Measurements from ENCODE around the gene GLUL.

Gene GLUL

GRCh38 chr1:182391362-182392049 lies at the start of gene GLUL:
Gene GLUL (minus strand): TSS chr1:182391790. CDS start chr1:182388737, 3,053 bp downstream.
- peak; percentile 30 to 43 for DNase-seq (ENCODE audit: low read depth in 2 of 2)

GRCh38 chr1:182438326-182438725 lies 46.7 kb upstream of the GLUL start:
- DNase-seq (ENCODE audit: low read depth in 2 of 2) = no peak

DNA sequence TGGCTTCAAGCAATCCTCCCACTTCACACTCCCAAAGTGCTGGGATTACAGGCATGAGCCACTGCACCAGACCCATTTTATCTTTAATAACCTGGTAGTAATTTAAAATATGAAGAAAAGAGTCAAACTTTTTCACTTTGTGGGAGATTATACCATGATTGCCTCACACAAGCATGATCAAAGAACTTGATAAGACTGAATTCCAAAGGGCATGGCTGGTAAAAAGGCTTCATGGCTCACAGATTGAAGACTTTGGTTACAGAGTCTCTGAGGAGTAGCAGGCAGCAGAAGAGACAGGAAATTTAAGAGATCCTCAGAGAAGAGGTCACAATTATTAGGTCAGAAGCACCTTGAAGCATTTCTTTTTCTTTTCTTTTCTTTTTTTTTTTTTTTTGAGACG lies 42.0 kb upstream of the GLUL start:
- DNase-seq (ENCODE audit: low read depth in 2 of 2) = no peak

GRCh38 chr1:182431278-182431677 lies 39.7 kb upstream of the GLUL start:
- DNase-seq (ENCODE audit: low read depth in 2 of 2) = no peak

DNA sequence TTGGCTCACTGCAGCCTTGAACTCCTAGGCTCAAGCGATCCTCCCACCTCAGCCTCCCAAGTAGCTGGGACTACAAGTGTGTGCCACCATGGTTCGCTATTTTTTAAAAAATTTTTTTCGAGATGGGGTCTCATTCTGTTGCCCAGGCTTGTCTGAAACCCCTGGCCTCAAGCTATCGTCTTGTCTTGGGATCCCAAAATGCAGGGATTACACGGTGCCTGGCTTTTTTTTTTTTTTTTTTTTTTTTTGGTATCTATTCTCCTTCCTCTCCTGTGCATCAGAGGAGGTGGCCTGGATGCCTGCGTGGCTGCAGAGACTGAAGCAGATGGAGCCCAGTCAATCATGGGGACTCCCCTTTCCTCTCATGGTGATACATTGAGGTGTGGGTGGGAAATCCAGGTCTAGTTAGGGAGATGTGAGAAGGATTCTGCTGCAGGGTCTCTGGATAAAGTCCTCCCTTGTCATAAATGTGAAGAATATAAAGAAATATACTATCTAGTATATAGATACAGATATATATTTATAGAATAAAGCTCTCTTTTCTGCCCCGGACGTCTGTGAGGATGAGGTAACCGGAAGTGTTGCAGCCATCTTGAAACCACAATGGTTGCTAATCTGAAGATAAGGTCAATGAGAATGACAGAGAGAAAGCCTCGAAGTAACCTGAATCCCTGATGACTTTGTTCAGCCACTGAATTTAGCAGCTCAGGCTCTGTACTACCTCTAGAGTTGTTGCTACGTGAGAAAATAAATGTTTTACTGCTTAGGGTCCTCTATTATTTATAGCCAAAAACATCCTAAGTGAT lies 38.9 kb upstream of the GLUL start:
- peak in 1 of 2 donors; percentile 6 for DNase-seq (ENCODE audit: low read depth in 2 of 2)

GRCh38 chr1:182428043-182428442 lies 36.5 kb upstream of the GLUL start:
- DNase-seq (ENCODE audit: low read depth in 2 of 2) = no peak

DNA sequence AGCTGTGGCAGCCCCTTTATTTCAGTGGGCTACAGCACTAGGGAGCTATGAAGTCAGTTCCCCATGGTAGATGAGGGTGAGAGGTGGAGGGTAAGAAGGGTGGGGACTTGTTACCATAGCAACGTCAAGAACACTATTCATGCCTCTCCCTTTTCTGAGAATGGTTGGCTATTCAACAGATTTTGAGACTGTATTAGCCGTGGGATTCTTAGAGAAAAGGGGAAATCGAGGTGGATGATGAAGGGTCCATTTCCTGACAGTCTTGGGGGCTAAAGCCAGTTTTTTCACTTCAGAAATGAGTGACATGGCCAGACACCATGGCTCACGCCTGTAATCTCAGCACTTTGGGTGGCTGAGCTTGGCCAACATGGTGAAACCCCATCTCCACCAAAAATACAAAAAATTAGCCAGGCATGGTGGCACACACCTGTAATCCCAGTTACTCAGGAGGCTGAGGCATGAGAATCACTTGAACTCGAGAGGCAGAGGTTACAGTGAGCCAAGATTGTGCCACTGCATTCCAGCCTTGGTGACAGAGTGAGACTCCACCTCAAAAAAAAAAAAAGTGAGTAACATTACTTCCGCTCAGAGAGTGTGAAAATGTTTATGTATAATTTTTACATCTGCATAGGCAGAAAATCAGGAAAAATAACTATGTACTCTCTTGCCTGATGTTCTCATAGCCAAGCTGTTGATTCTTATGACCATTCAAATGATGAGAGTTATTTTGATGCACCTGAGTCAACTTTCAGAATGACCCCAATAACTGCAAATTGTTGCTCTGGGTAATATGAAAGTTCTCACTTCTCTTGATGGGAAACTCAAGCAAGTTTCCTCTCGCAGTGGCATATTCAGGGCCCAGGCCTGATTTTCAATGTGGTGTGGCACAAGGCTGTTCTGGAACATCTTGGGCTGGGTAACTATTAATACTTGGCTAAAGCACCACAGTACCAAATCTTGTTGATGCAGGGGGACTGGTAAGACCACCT lies 35.1 kb upstream of the GLUL start:
- no peak for DNase-seq (ENCODE audit: low read depth in 2 of 2)

- no peak for DNase-seq (ENCODE audit: low read depth in 2 of 2)
Observed at GRCh38 chr1:182415789-182416188, 24.2 kb upstream of the GLUL start.

- DNase-seq (ENCODE audit: low read depth in 2 of 2) = no peak
Observed at GRCh38 chr1:182413969-182414368, 22.4 kb upstream of the GLUL start.

DNA sequence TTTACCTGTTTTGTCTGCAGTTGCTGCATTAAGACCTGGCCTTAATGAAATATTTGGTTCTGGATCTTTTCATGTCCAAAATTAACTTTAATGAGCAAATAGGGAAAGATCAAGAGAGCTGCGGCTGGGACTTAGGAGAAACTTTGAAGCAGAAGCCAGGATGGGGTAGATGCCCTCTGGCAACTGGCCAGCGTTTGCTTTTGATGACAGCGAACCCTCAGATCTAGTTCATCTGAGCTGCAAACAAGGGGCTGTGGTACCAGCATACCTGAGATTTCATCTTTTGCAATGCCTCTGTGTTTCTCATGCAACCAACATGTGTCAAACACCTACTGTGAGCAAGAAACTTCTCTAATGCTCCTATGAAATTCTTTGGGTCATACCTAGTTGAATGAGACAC lies 21.9 kb upstream of the GLUL start:
- DNase-seq (ENCODE audit: low read depth in 2 of 2) = no peak

DNA sequence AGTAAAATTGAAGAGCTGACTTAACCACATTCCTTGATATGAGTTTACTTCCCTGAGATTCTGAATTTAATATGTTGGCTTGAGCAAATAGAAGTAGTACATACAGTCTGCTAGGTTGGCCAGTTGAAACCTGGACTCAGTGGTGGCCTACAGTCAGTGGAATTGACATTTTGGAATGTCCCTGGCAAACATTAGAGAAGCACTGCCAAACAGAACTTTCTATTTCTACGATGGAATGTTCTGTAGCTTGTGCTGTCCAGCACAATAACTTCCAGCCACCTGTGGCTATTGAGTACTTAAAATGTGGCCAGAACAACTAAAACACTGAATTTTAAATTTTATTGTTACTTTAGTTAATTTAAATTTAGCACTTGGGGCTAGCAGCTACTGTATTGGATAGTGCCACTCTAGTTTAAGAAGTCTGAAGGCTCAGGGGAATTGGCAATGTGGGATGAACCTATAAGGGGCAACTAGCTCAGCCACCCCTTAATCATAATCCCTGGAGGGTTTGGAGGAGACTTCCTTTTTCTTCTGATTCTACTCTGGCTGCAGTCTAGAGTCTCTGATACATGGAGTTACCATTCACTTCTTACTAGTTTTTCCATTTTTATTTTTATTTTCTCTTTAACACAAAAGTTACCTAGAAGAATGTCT lies 19.2 kb upstream of the GLUL start:
- DNase-seq (ENCODE audit: low read depth in 2 of 2) = no peak

- no peak for DNase-seq (ENCODE audit: low read depth in 2 of 2)
Observed at GRCh38 chr1:182410138-182410537, 18.5 kb upstream of the GLUL start.

- DNase-seq (ENCODE audit: low read depth in 2 of 2) = no peak
Observed at GRCh38 chr1:182408435-182409075, 17.0 kb upstream of the GLUL start.

DNA sequence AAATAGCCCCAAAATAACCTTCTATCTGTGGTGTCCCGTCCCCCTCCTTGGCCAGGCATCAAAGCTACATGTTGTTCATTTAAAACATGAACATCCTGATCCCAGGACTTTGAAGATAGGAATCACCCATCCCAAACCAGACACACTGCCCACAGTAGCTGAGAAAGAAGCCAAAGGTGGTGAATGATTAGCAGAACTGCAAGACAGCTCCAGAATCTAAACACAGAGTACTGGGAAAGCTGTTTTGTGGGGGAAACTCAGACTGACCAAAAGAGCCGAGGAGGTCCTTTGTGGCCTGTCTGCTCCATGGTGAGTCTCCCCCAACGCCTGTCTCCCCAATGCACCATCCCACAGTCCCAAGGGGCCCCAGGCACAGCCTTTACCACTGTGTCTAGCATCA lies 16.1 kb upstream of the GLUL start:
- DNase-seq (ENCODE audit: low read depth in 2 of 2) = no peak

DNA sequence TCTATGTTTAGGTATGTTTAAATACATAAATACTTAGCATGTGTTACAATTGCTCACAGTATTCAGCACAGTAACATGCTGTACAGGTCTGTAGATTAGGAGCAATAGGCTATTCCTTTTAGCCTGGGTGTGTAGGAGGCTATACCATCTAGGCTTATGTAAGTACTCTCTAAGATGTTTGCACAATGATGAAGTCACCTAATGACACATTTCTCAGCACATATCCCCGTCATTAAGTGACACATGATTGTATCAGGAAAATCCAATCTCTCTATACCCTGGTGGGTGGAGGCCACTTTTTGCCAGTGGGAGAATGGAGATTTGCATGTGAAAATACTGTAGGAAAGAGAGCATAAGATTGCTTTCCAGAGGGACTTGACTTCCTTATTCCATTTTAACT lies 14.4 kb upstream of the GLUL start:
- no peak for DNase-seq (ENCODE audit: low read depth in 2 of 2)

DNA sequence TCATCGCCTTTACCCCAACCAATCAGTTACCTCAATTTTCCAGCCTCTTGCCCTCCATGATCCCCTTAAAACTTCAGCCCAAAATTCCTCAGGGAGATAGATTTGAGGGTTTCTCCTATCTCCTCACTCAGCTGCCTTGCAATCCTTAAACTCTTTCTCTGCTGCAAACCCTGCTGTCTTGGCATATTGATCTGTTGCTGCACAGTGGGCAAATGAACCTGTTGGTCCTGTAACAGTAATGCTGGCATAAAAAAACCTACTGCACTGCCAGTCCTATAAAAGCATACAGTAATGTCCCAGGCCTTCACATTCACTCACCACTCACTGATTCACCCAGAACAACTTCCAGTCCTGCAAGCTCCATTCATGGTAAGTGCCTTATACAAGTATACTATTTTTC lies 14.0 kb upstream of the GLUL start:
- no peak for DNase-seq (ENCODE audit: low read depth in 2 of 2)

- DNase-seq (ENCODE audit: low read depth in 2 of 2) = no peak
Observed at GRCh38 chr1:182404781-182405180, 13.2 kb upstream of the GLUL start.

DNA sequence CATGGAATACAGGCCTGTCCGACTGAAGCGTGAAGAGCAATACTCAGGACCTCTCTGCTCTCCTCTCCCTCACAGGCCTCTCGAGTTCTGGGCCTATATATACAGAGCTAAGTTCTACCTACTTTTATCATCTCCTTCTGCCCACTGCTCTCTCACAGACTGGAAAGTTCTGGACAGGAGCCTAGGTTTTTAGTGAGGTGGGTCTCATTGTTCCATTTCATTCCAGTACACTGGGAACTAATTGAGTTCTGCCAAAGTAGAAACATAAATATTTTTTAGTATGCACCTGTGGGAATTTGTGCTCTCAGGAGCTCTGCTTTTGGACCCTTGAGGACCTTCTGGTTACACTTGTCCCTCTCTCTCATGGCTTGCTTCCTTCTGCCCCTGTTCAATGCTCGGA lies 9.0 kb upstream of the GLUL start, which contains the start of gene TEDDM1:
Gene TEDDM1 (minus strand): TSS at position 101 of the 400 bp plus-strand sequence. CDS start 182 bp downstream, outside the sequence.
- no peak for DNase-seq (ENCODE audit: low read depth in 2 of 2)

- DNase-seq (ENCODE audit: low read depth in 2 of 2) = no peak
Observed at GRCh38 chr1:182397653-182398393, 6.2 kb upstream of the GLUL start.

- DNase-seq (ENCODE audit: low read depth in 2 of 2) = no peak
Observed at GRCh38 chr1:182395906-182396305, 4.3 kb upstream of the GLUL start.
